H9 (cell line): ENCODE measurements around the gene CFL1. TPM values are rescaled to one million over a fixed set of nuclear protein-coding genes. Genes with fewer than 3 reads are reported as not detected.

ENCODE experiments used
- DNase-seq: peaks from one replicate; pipeline ENCODE4 v3.0.0-alpha.2; 2017
- H2AFZ ChIP-seq: one replicate; pipeline ENCODE4 v1.6.1; 2013; ENCODE audit warnings: mild to moderate bottlenecking, low read length, control low read depth, moderate library complexity
- H2AK5ac ChIP-seq: 2 replicates; pipeline ENCODE4 v1.6.1; 2013; ENCODE audit warnings: low read length, control low read depth, mixed read lengths; ENCODE audit not compliant: insufficient read length
- H2BK120ac ChIP-seq: one replicate; pipeline ENCODE4 v1.6.1; 2013; ENCODE audit warnings: low read depth, mild to moderate bottlenecking, low read length, control low read depth, inconsistent platforms; ENCODE audit not compliant: poor library complexity, severe bottlenecking
- H2BK12ac ChIP-seq: 2 replicates; pipeline ENCODE4 v1.6.1; 2013; ENCODE audit warnings: low read length, control low read depth, mixed read lengths, low read depth; ENCODE audit not compliant: insufficient read length
- H2BK15ac ChIP-seq: 2 replicates; pipeline ENCODE4 v1.6.1; 2013; ENCODE audit warnings: low read depth, low read length, control low read depth
- H2BK20ac ChIP-seq: one replicate; pipeline ENCODE4 v1.6.1; 2013; ENCODE audit warnings: low read depth, mild to moderate bottlenecking, low read length, control low read depth, inconsistent platforms; ENCODE audit not compliant: poor library complexity, severe bottlenecking
- H2BK5ac ChIP-seq: 2 replicates; pipeline ENCODE4 v1.6.1; 2013; ENCODE audit warnings: low read length, control low read depth, mixed read lengths; ENCODE audit not compliant: insufficient read length
- H3K14ac ChIP-seq: 2 replicates; pipeline ENCODE4 v1.6.1; 2013; ENCODE audit warnings: low read length, control low read depth; ENCODE audit not compliant: insufficient read depth
- H3K18ac ChIP-seq: 2 replicates; pipeline ENCODE4 v1.6.1; 2013; ENCODE audit warnings: low read depth, mild to moderate bottlenecking, mixed read lengths, low read length, control low read depth; ENCODE audit not compliant: insufficient read length
- H3K23ac ChIP-seq: 2 replicates; pipeline ENCODE4 v1.6.1; 2013; ENCODE audit warnings: low read length, control low read depth, mixed read lengths, low read depth; ENCODE audit not compliant: insufficient read length
- H3K23me2 ChIP-seq: 2 replicates; pipeline ENCODE4 v1.6.1; 2013; ENCODE audit warnings: low read depth, mild to moderate bottlenecking, mixed read lengths, low read length, control low read depth; ENCODE audit not compliant: insufficient read length, poor library complexity, severe bottlenecking
- H3K27ac ChIP-seq: 2 replicates; pipeline ENCODE4 v1.5.1; 2013; ENCODE audit warnings: low read length, control low read depth, mixed read lengths, low read depth; ENCODE audit not compliant: insufficient read length
- H3K27me3 ChIP-seq: 2 replicates; pipeline ENCODE4 v1.6.1; 2013; ENCODE audit warnings: low read length, control low read depth, inconsistent platforms; ENCODE audit not compliant: insufficient read depth
- H3K4ac ChIP-seq: 2 replicates; pipeline ENCODE4 v1.6.1; 2013; ENCODE audit warnings: low read depth, mild to moderate bottlenecking, control low read depth, inconsistent platforms, low read length, moderate library complexity
- H3K4me1 ChIP-seq: 2 replicates; pipeline ENCODE4 v1.6.1; 2013; ENCODE audit warnings: low read length, control low read depth, inconsistent platforms; ENCODE audit not compliant: insufficient read depth
- H3K4me2 ChIP-seq: 2 replicates; pipeline ENCODE4 v1.6.1; 2013; ENCODE audit warnings: low read length, control low read depth, mixed read lengths; ENCODE audit not compliant: insufficient read length, insufficient read depth
- H3K56ac ChIP-seq: 2 replicates; pipeline ENCODE4 v1.6.1; 2013; ENCODE audit warnings: low read depth, mild to moderate bottlenecking, mixed read lengths, low read length, control low read depth; ENCODE audit not compliant: insufficient read length
- H3K79me1 ChIP-seq: 2 replicates; pipeline ENCODE4 v1.6.1; 2013; ENCODE audit warnings: low read depth, mild to moderate bottlenecking, moderate library complexity, low read length, control low read depth, inconsistent platforms; ENCODE audit not compliant: insufficient read depth, poor library complexity, severe bottlenecking
- H3K79me2 ChIP-seq: 2 replicates; pipeline ENCODE4 v1.6.1; 2013; ENCODE audit warnings: low read length, control low read depth, inconsistent platforms; ENCODE audit not compliant: insufficient read depth
- H3K9ac ChIP-seq: 2 replicates; pipeline ENCODE4 v1.6.1; 2013; ENCODE audit warnings: low read length, control low read depth, mixed read lengths; ENCODE audit not compliant: insufficient read length; ENCODE audit errors: extremely low read depth
- H3K9me3 ChIP-seq: one replicate; pipeline ENCODE4 v1.6.1; 2013; ENCODE audit warnings: low read depth, low read length, inconsistent platforms; ENCODE audit not compliant: control insufficient read depth
- H3T11ph ChIP-seq: one replicate; pipeline ENCODE4 v1.6.1; 2013; ENCODE audit warnings: mild to moderate bottlenecking, low read length, control low read depth, inconsistent platforms
- H4K20me1 ChIP-seq: one replicate; pipeline ENCODE4 v1.6.1; 2013; ENCODE audit not compliant: control insufficient read depth, insufficient read length, insufficient read depth
- H4K5ac ChIP-seq: 2 replicates; pipeline ENCODE4 v1.6.1; 2013; ENCODE audit warnings: low read depth, mild to moderate bottlenecking, mixed read lengths, low read length, control low read depth; ENCODE audit not compliant: insufficient read length
- H4K8ac ChIP-seq: replicated peaks from 2 replicates; pipeline ENCODE4 v1.6.1; 2013; ENCODE audit warnings: low read length, control low read depth, mixed read lengths, low read depth; ENCODE audit not compliant: insufficient read length
- H4K91ac ChIP-seq: 2 replicates; pipeline ENCODE4 v1.6.1; 2013; ENCODE audit warnings: low read depth, mild to moderate bottlenecking, moderate library complexity, mixed read lengths, low read length, control low read depth; ENCODE audit not compliant: insufficient read length
- H3K27ac Mint-ChIP-seq, 3 experiments: 2 replicates in 2 of 3; 3 replicates in 1 of 3; pipeline ENCODE4 v1.8.0; 2020 to 2021; ENCODE audit warnings: mixed read lengths in 3 of 3, mild to moderate bottlenecking in 1 of 3, moderate library complexity in 1 of 3
- H3K27me3 Mint-ChIP-seq: 2 replicates; pipeline ENCODE4 v1.8.0; 2021; ENCODE audit warnings: low read depth, mild to moderate bottlenecking, moderate library complexity, mixed read lengths
- H3K36me3 Mint-ChIP-seq, 3 experiments: 2 replicates in 2 of 3; 3 replicates in 1 of 3; pipeline ENCODE4 v1.8.0; 2020 to 2021; ENCODE audit warnings: low read depth in 3 of 3, mixed read lengths in 3 of 3; ENCODE audit not compliant: insufficient read depth in 1 of 3
- H3K4me1 Mint-ChIP-seq, 2 experiments: 2 replicates each; pipeline ENCODE4 v1.8.0; 2020; ENCODE audit warnings: mixed read lengths in 2 of 2
- H3K4me3 Mint-ChIP-seq, 2 experiments: 2 replicates in 1 of 2; 3 replicates in 1 of 2; pipeline ENCODE4 v1.8.0; 2020 to 2021; ENCODE audit warnings: mild to moderate bottlenecking in 2 of 2, mixed read lengths in 2 of 2, moderate library complexity in 1 of 2
- H3K9me3 Mint-ChIP-seq, 2 experiments: 2 replicates in 1 of 2; 3 replicates in 1 of 2; pipeline ENCODE4 v1.8.0; 2020; ENCODE audit warnings: mild to moderate bottlenecking in 2 of 2, mixed read lengths in 2 of 2, moderate library complexity in 1 of 2
- CTCF ChIP-seq: fragments of 200-600 bp; sonication (generic); conservative IDR thresholded peaks from 3 replicates; pipeline ENCODE4 v1.8.0; 2021; ENCODE audit warnings: antibody characterized with exemption, mild to moderate bottlenecking
- whole genome bisulfite sequencing: extraction: QIAGEN DNeasy Blood & Tissue Kit; methylation state at CpG from one replicate; pipeline ENCODE4 v1.1.7; 2013; ENCODE audit warnings: missing lambda C conversion rate, low lambda C conversion rate, mixed read lengths; ENCODE audit not compliant: insufficient read length; ENCODE audit errors: extremely low coverage; 5-methylcytosine and 5-hydroxymethylcytosine counted together
- total RNA-seq: library from RNA; stranded (reverse); gene quantifications from 2 replicates; pipeline ENCODE4 v1.2.1, GENCODE V29; 2021

CFL1 gene
- total RNA-seq, 1 experiment from 2014 or later, result 1,107 TPM

- H4K91ac ChIP-seq, result no peak overlapping the region
- no peak overlapping the region for H3K56ac ChIP-seq
- no peak overlapping the region for H3K14ac ChIP-seq
- no peak overlapping the region for H2BK12ac ChIP-seq
- H3K4me1 ChIP-seq, result no peaks in the 10 kb centered on the region
- WGBS, result no CpG with 5 or more reads among the region's 24 CpGs
- no peak overlapping the region for H3K9ac ChIP-seq
- H3K4me3 Mint-ChIP-seq, result peak overlapping the region; percentile 50 to 78; a peak in 4 of 5 replicates
- H3K27me3 Mint-ChIP-seq, result peaks cover 3% of the 10 kb centered on the region
- H4K20me1 ChIP-seq, result peaks cover 2% of the 10 kb centered on the region
- no peak overlapping the region for H3K4ac ChIP-seq
- no peak overlapping the region for H2BK5ac ChIP-seq
- H3K18ac ChIP-seq, result no peak overlapping the region
- no peak overlapping the region for H2AFZ ChIP-seq
- no peak overlapping the region for H2BK20ac ChIP-seq
- H3K23ac ChIP-seq, result no peak overlapping the region
- no peak overlapping the region for H2AK5ac ChIP-seq
- peaks cover 19% of the 10 kb centered on the region for H3K23me2 ChIP-seq
- no peak overlapping the region for H3T11ph ChIP-seq
- no peak overlapping the region for H4K8ac ChIP-seq
- H3K9me3 ChIP-seq, result no peaks in the 10 kb centered on the region
- no peak overlapping the region for H3K27ac Mint-ChIP-seq
- H3K27ac ChIP-seq, result no peak overlapping the region
- H3K36me3 Mint-ChIP-seq, result peaks cover 24 to 41% (median 40%) of the 10 kb centered on the region in 3 experiments; a peak in 6 of 7 replicates
- no peak for TF ChIP-seq CTCF
- H2BK120ac ChIP-seq, result no peak overlapping the region
- H3K9me3 Mint-ChIP-seq, result peaks cover 0 to 3% of the 10 kb centered on the region in 2 experiments; a peak in 1 of 5 replicates
- H4K5ac ChIP-seq, result no peak overlapping the region
- H3K79me1 ChIP-seq, result no peaks in the 10 kb centered on the region
- H3K4me1 Mint-ChIP-seq, result peaks cover 25 to 30% of the 10 kb centered on the region in 2 experiments
- DNase-seq, result peak; percentile 23
- H3K4me2 ChIP-seq, result no peak overlapping the region
- H2BK15ac ChIP-seq, result no peak overlapping the region
- no peaks in the 10 kb centered on the region for H3K79me2 ChIP-seq
- no peaks in the 10 kb centered on the region for H3K27me3 ChIP-seq
Observed at GRCh38 chr11:65862941-65863888, 5.2 kb upstream of the CFL1 start.
